ENCODE measurements around the gene LSM10.

The LSM10 gene

DNA sequence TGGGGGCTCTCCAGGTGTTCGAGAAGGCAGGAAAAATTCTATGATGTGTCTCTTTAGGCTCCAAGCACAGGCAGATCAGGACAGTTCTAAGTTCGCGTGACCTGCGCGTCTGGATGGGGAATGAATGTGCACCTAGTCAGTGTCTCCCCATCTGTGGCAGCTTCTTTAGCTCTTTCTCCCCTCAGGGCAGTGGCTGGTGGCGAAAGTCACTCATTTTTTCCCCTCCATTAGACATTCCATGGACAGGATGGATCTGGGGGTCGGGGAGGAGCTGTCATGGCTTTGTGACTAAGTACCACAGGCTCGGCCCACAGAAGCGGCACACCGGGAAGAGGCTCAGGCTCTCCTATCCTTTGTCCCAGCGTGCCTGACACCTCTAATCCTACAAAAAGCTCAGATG, 43.2 kb downstream of the LSM10 start:
- DNase-seq (ENCODE audit: low read depth) = no peak
- H3K4me3 ChIP-seq (ENCODE audit: low read depth, low read length) = no peak overlapping the region
- TF ChIP-seq, protein P1, sequence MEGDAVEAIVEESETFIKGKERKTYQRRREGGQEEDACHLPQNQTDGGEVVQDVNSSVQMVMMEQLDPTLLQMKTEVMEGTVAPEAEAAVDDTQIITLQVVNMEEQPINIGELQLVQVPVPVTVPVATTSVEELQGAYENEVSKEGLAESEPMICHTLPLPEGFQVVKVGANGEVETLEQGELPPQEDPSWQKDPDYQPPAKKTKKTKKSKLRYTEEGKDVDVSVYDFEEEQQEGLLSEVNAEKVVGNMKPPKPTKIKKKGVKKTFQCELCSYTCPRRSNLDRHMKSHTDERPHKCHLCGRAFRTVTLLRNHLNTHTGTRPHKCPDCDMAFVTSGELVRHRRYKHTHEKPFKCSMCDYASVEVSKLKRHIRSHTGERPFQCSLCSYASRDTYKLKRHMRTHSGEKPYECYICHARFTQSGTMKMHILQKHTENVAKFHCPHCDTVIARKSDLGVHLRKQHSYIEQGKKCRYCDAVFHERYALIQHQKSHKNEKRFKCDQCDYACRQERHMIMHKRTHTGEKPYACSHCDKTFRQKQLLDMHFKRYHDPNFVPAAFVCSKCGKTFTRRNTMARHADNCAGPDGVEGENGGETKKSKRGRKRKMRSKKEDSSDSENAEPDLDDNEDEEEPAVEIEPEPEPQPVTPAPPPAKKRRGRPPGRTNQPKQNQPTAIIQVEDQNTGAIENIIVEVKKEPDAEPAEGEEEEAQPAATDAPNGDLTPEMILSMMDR (IDR thresholded peaks at IDR 0.05; ENCODE audit: control insufficient read depth, extremely low read depth, insufficient read depth) = no peak

GRCh38 chr1:36352910-36353878, 44.5 kb downstream of the LSM10 start:
- H3K4me3 ChIP-seq (ENCODE audit: low read depth, low read length) = no peak overlapping the region
- TF ChIP-seq, protein P1 (IDR thresholded peaks at IDR 0.05; ENCODE audit: control insufficient read depth, extremely low read depth, insufficient read depth) = no peak
- no peak for DNase-seq (ENCODE audit: low read depth)

GRCh38 chr1:36352125-36352909, 45.4 kb downstream of the LSM10 start:
- no peak overlapping the region for H3K4me3 ChIP-seq (ENCODE audit: low read depth, low read length)
- DNase-seq (ENCODE audit: low read depth) = no peak
- TF ChIP-seq, protein P1 (IDR thresholded peaks at IDR 0.05; ENCODE audit: control insufficient read depth, extremely low read depth, insufficient read depth) = no peak

DNA sequence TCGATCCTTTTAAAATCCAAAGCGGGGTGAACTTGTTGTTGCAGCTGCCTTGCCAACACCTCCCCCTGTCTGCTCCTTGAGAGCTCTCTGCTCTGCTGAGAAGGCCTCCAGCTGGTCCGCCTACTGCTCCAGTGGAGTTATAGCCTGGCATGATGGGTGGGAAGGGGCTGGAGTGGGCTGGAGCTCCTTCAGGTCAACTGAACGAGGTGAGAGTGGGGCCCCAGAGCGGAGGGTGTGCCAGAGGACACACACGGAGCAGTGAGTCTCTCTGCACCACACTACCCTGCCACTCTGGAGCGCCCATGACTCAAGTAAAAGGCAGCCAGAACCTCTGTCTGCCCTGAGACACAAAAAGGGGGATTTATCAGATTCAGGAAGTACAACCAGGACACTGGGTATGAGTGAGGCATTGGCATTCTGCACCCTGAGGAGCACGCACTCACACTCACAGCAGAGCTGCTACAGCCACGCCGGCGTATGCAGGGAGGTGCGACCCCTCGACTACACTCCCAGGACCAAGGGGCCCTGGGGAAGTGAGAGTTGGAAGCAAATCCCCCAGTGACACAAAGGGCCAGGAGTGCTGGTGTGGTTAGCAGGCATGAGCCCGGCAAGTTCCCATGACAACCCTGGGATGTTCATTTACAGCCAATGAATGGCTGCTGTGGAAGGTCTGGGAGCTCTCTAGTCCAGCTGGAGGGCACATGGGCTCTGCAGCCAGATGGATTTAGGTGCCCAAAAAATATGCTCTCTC, 46.3 kb downstream of the LSM10 start:
- H3K4me3 ChIP-seq (ENCODE audit: low read depth, low read length) = no peak overlapping the region
- no peak for DNase-seq (ENCODE audit: low read depth)
- TF ChIP-seq, protein P1 (IDR thresholded peaks at IDR 0.05; ENCODE audit: control insufficient read depth, extremely low read depth, insufficient read depth) = no peak

- DNase-seq (ENCODE audit: low read depth) = no peak
- H3K4me3 ChIP-seq (ENCODE audit: low read depth, low read length) = no peak overlapping the region
- TF ChIP-seq, protein P1 (IDR thresholded peaks at IDR 0.05; ENCODE audit: control insufficient read depth, extremely low read depth, insufficient read depth) = no peak
Measured at GRCh38 chr1:36350659-36351226, 47.0 kb downstream of the LSM10 start.

- TF ChIP-seq, protein P1 (IDR thresholded peaks at IDR 0.05; ENCODE audit: control insufficient read depth, extremely low read depth, insufficient read depth) = no peak
- no peak for DNase-seq (ENCODE audit: low read depth)
- no peak overlapping the region for H3K4me3 ChIP-seq (ENCODE audit: low read depth, low read length)
Measured at GRCh38 chr1:36349839-36350238, 47.9 kb downstream of the LSM10 start.

Measured in LNCaP clone FGC (cell line).